HEK293 (cell line): Measurements from ENCODE around the gene SIGLEC6.

Source experiments
- CTCF ChIA-PET: fragments of 350-600 bp; formaldehyde crosslinking; extraction: SDS; loops from one replicate; lab custom pipeline; 2021; ENCODE audit warnings: antibody characterized with exemption; lab: Yijun Ruan, JAX
- POLR2A ChIA-PET: fragments of 300-600 bp; formaldehyde crosslinking; extraction: SDS; loops from one replicate; lab custom pipeline; 2020; ENCODE audit warnings: antibody characterized with exemption, inconsistent platforms; lab: Yijun Ruan, JAX
- H3K27ac ChIP-seq: fragments of 200-500 bp; sonication (Bioruptor generic); 2 replicates; pipeline ENCODE4 v1.5.1; 2014; ENCODE audit warnings: low read depth, low read length, control low read depth, inconsistent platforms; ENCODE audit errors: extremely low read depth
- H3K36me3 ChIP-seq, 2 experiments: fragments of 200-500 bp in 1 of 2; sonication (Bioruptor generic) in 1 of 2; 1 replicate in 1 of 2; 2 replicates in 1 of 2; pipeline ENCODE4 v1.5.1; 2014 to 2017; ENCODE audit warnings: inconsistent platforms in 2 of 2, low read length in 2 of 2; ENCODE audit not compliant: control insufficient read depth in 2 of 2, insufficient read depth in 1 of 2
- H3K4me1 ChIP-seq: fragments of 200-500 bp; sonication (Bioruptor generic); 2 replicates; pipeline ENCODE4 v1.5.1; 2014; ENCODE audit warnings: mild to moderate bottlenecking, low read length, inconsistent platforms; ENCODE audit not compliant: control insufficient read depth, insufficient read depth
- H3K4me3 ChIP-seq: 2 replicates; pipeline ENCODE4 v1.5.1; 2011; ENCODE audit warnings: low read depth, mild to moderate bottlenecking, control low read depth, low read length, moderate library complexity
- H3K9me3 ChIP-seq: fragments of 200-500 bp; sonication (Bioruptor generic); 2 replicates; pipeline ENCODE4 v1.5.1; 2014; ENCODE audit warnings: low read depth, low read length, inconsistent platforms; ENCODE audit not compliant: control insufficient read depth, insufficient read depth
- BCL11A ChIP-seq: fragments of 450-650 bp; formaldehyde crosslinking; IDR thresholded peaks from 2 replicates; pipeline ENCODE4 v1.5.1; 2016; ENCODE audit warnings: low read depth, missing biosample characterization, missing genetic modification characterization
- FEZF1 ChIP-seq: fragments of 450-650 bp; formaldehyde crosslinking; IDR thresholded peaks from 2 replicates; pipeline ENCODE4 v1.5.1; 2016; ENCODE audit warnings: missing biosample characterization, missing genetic modification characterization
- MEIS1 ChIP-seq: sonication (generic); formaldehyde crosslinking; IDR thresholded peaks from 2 replicates; pipeline ENCODE4 v1.8.1; 2022; ENCODE audit warnings: missing genetic modification reagents, mild to moderate bottlenecking, borderline replicate concordance
- SALL2 ChIP-seq: fragments of 450-650 bp; formaldehyde crosslinking; IDR thresholded peaks from 2 replicates; pipeline ENCODE4 v1.5.0; 2017; ENCODE audit warnings: missing biosample characterization, mild to moderate bottlenecking, missing genetic modification characterization, borderline replicate concordance
- ZBTB21 ChIP-seq: fragments of 450-650 bp; formaldehyde crosslinking; IDR thresholded peaks from 2 replicates; pipeline ENCODE4 v1.5.1; 2017; ENCODE audit warnings: missing biosample characterization, missing genetic modification characterization
- ZNF121 ChIP-seq: fragments of 450-650 bp; formaldehyde crosslinking; IDR thresholded peaks from 2 replicates; pipeline ENCODE4 v1.5.1; 2016; ENCODE audit warnings: missing biosample characterization, missing genetic modification characterization
- ZNF132 ChIP-seq: fragments of 450-650 bp; formaldehyde crosslinking; IDR thresholded peaks from 2 replicates; pipeline ENCODE4 v1.5.1; 2017; ENCODE audit warnings: missing biosample characterization, missing genetic modification characterization, borderline replicate concordance
- ZNF138 ChIP-seq: fragments of 450-650 bp; formaldehyde crosslinking; IDR thresholded peaks from 2 replicates; pipeline ENCODE4 v1.5.1; 2016; ENCODE audit warnings: missing biosample characterization, missing genetic modification characterization, borderline replicate concordance
- ZNF16 ChIP-seq: fragments of 450-650 bp; formaldehyde crosslinking; IDR thresholded peaks from 2 replicates; pipeline ENCODE4 v1.5.1; 2016; ENCODE audit warnings: low read depth, missing biosample characterization, missing genetic modification characterization
- ZNF184 ChIP-seq: fragments of 450-650 bp; IDR thresholded peaks from 2 replicates; pipeline ENCODE4 v1.5.1; 2018; ENCODE audit warnings: missing biosample characterization, mild to moderate bottlenecking, missing genetic modification characterization
- ZNF211 ChIP-seq: fragments of 450-650 bp; formaldehyde crosslinking; IDR thresholded peaks from 2 replicates; pipeline ENCODE4 v1.5.1; 2016; ENCODE audit warnings: low read depth, missing biosample characterization, missing genetic modification characterization
- ZNF501 ChIP-seq: fragments of 450-650 bp; formaldehyde crosslinking; IDR thresholded peaks from 2 replicates; pipeline ENCODE4 v1.5.1; 2016; ENCODE audit warnings: missing biosample characterization, missing genetic modification characterization
- ZNF558 ChIP-seq: fragments of 450-650 bp; formaldehyde crosslinking; IDR thresholded peaks from 2 replicates; pipeline ENCODE4 v1.5.1; 2016; ENCODE audit warnings: missing biosample characterization, missing genetic modification characterization
- ZNF621 ChIP-seq: fragments of 450-650 bp; formaldehyde crosslinking; IDR thresholded peaks from 2 replicates; pipeline ENCODE4 v1.5.1; 2017; ENCODE audit warnings: missing biosample characterization, missing genetic modification characterization
- ZNF654 ChIP-seq: fragments of 450-650 bp; formaldehyde crosslinking; IDR thresholded peaks from 2 replicates; pipeline ENCODE4 v1.5.1; 2016; ENCODE audit warnings: low read depth, missing biosample characterization, missing genetic modification characterization
- ZNF776 ChIP-seq: fragments of 450-650 bp; formaldehyde crosslinking; IDR thresholded peaks from 2 replicates; pipeline ENCODE4 v1.5.0; 2017; ENCODE audit warnings: missing biosample characterization, missing genetic modification characterization, borderline replicate concordance
- ZNF791 ChIP-seq: fragments of 450-650 bp; formaldehyde crosslinking; IDR thresholded peaks from 2 replicates; pipeline ENCODE4 v1.5.1; 2016; ENCODE audit warnings: missing biosample characterization, missing genetic modification characterization
- ZXDB ChIP-seq: fragments of 450-650 bp; formaldehyde crosslinking; IDR thresholded peaks from 2 replicates; pipeline ENCODE4 v1.5.1; 2016; ENCODE audit warnings: missing biosample characterization, missing genetic modification characterization
- TF ChIP-seq, protein P1 (sequence below): IDR thresholded peaks from 2 replicates; pipeline ENCODE4 v1.6.1; 2011; ENCODE audit warnings: mild to moderate bottlenecking, low read depth, low read length, borderline replicate concordance
- TF ChIP-seq, protein P2 (sequence below): fragments of 450-650 bp; formaldehyde crosslinking; IDR thresholded peaks from 2 replicates; pipeline ENCODE4 v1.5.1; 2017; ENCODE audit warnings: missing biosample characterization, missing genetic modification characterization
- TF ChIP-seq, protein P3 (sequence below): sonication (generic); formaldehyde crosslinking; IDR thresholded peaks from 2 replicates; pipeline ENCODE4 v1.8.1; 2022; ENCODE audit warnings: mild to moderate bottlenecking, moderate library complexity, missing genetic modification reagents
- TF ChIP-seq, protein P4 (sequence below): fragments of 450-650 bp; formaldehyde crosslinking; IDR thresholded peaks from 2 replicates; pipeline ENCODE4 v1.5.1; 2016; ENCODE audit warnings: missing biosample characterization, missing genetic modification characterization

Gene SIGLEC6

DNA sequence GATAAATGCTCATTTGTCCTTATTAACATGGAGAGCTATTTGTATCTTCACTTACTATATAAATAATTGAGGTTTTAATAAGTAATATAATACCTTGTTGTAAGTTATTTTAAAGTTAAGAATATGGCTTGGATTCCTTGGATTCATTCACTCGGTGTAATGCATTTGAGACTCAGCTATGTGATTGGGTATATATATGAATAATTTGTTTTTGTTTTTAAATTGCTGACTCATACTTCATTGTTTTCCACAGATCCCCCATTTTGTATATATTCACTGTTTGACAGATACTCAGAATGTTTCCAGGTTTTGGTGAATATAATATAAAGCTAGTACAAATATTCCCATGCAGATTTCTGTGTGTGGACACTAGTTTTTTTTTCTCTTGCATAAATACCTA, 59.9 kb downstream of the SIGLEC6 start:
- TF ChIP-seq, protein P1, sequence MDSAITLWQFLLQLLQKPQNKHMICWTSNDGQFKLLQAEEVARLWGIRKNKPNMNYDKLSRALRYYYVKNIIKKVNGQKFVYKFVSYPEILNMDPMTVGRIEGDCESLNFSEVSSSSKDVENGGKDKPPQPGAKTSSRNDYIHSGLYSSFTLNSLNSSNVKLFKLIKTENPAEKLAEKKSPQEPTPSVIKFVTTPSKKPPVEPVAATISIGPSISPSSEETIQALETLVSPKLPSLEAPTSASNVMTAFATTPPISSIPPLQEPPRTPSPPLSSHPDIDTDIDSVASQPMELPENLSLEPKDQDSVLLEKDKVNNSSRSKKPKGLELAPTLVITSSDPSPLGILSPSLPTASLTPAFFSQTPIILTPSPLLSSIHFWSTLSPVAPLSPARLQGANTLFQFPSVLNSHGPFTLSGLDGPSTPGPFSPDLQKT, result no peak
- TF ChIP-seq ZNF132 (tag by site-specific recombination) (no peak), BCL11A (no peak), ZNF16 (no peak), ZBTB21 (tag by site-specific recombination) (no peak), ZXDB (no peak), ZNF621 (tag by site-specific recombination) (no peak), ZNF791 (tag by site-specific recombination) (no peak), ZNF654 (tag by site-specific recombination) (no peak), FEZF1 (tag by site-specific recombination) (no peak), ZNF558 (tag by site-specific recombination) (no peak), ZNF121 (no peak), SALL2 (tag by site-specific recombination) (no peak), ZNF501 (no peak), ZNF184 (tag by site-specific recombination) (no peak)
- TF ChIP-seq, protein P2, sequence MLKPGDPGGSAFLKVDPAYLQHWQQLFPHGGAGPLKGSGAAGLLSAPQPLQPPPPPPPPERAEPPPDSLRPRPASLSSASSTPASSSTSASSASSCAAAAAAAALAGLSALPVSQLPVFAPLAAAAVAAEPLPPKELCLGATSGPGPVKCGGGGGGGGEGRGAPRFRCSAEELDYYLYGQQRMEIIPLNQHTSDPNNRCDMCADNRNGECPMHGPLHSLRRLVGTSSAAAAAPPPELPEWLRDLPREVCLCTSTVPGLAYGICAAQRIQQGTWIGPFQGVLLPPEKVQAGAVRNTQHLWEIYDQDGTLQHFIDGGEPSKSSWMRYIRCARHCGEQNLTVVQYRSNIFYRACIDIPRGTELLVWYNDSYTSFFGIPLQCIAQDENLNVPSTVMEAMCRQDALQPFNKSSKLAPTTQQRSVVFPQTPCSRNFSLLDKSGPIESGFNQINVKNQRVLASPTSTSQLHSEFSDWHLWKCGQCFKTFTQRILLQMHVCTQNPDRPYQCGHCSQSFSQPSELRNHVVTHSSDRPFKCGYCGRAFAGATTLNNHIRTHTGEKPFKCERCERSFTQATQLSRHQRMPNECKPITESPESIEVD, result no peak
- Histone ChIP-seq H3K36me3 (no peaks in the 10 kb centered on the region), H3K4me1 (no peaks in the 10 kb centered on the region), H3K27ac (no peak overlapping the region), H3K9me3 (no peaks in the 10 kb centered on the region), H3K4me3 (no peak overlapping the region)
- CTCF ChIA-PET, result interaction anchor here (0.6 to 4.7 kb wide), 14 partner anchors 9 to 1642 kb away, joined by 3 to 104 read pairs (median 4); no protein-coding TSS in a partner anchor
- POLR2A ChIA-PET, result no interaction called here

DNA sequence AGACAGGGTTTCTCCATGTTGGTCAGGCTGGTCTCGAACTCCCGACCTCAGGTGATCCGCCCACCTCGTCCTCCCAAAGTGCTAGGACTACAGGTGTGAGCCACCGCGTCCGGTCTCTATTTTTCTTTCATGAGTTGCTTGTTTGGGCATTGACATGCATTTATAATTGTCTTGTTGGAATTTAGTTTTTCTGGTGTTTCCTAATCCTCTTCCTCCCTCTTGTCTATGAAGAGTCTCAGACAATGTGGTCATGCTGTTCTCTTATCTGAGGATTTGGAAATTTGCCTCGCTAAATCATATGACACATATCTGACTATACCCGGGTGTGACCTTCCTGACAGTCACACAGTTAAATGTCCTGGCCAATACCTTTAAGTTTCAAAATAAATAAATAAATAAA, 60.5 kb downstream of the SIGLEC6 start:
- Histone ChIP-seq H3K4me1 (no peaks in the 10 kb centered on the region), H3K4me3 (no peak overlapping the region), H3K36me3 (no peaks in the 10 kb centered on the region), H3K9me3 (no peaks in the 10 kb centered on the region), H3K27ac (no peak overlapping the region)
- POLR2A ChIA-PET, result no interaction called here
- TF ChIP-seq ZNF211 (tag by site-specific recombination), result no peak
- TF ChIP-seq, protein P3, sequence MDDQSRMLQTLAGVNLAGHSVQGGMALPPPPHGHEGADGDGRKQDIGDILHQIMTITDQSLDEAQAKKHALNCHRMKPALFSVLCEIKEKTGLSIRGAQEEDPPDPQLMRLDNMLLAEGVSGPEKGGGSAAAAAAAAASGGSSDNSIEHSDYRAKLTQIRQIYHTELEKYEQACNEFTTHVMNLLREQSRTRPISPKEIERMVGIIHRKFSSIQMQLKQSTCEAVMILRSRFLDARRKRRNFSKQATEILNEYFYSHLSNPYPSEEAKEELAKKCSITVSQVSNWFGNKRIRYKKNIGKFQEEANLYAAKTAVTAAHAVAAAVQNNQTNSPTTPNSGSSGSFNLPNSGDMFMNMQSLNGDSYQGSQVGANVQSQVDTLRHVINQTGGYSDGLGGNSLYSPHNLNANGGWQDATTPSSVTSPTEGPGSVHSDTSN (CRISPR knock-in tag), result no peak
- TF ChIP-seq ZNF776 (tag by site-specific recombination), result no peak
- no peak for TF ChIP-seq ZBTB21 (tag by site-specific recombination)
- TF ChIP-seq, protein P4, sequence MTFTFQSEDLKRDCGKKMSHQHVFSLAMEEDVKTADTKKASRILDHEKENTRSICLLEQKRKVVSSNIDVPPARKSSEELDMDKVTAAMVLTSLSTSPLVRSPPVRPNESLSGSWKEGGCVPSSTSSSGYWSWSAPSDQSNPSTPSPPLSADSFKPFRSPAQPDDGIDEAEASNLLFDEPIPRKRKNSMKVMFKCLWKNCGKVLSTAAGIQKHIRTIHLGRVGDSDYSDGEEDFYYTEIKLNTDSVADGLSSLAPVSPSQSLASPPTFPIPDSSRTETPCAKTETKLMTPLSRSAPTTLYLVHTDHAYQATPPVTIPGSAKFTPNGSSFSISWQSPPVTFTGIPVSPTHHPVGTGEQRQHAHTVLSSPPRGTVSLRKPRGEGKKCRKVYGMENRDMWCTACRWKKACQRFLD, result no peak
- no peak for TF ChIP-seq MEIS1 (CRISPR knock-in tag)
- TF ChIP-seq, protein P2, result no peak
- no peak for TF ChIP-seq ZNF138 (tag by site-specific recombination)
- CTCF ChIA-PET, result interaction anchor here (0.7 to 4.7 kb wide), 8 partner anchors 9 to 306 kb away, joined by 3 to 104 read pairs (median 8); no protein-coding TSS in a partner anchor
